Retinal pigment epithelial cell (primary cell): ENCODE measurements around the gene ABCC5.

Source experiments
- DNase-seq: peaks from one replicate; pipeline ENCODE4 v3.0.0-alpha.2; 2010; ENCODE audit warnings: low read depth
- H3K4me3 ChIP-seq: 2 replicates; pipeline ENCODE4 v1.5.1; 2011; ENCODE audit warnings: mild to moderate bottlenecking, low read length, control low read depth, moderate library complexity
- CTCF ChIP-seq: conservative IDR thresholded peaks from 2 replicates; pipeline ENCODE4 v1.5.1; 2011; ENCODE audit warnings: low read depth, low read length, control low read depth, inconsistent platforms

Gene ABCC5

GRCh38 chr3:183922421-183922820 lies 95.3 kb downstream of the ABCC5 start:
- no peak overlapping the region for H3K4me3 ChIP-seq
- TF ChIP-seq CTCF: no peak
- DNase-seq: no peak

GRCh38 chr3:183921096-183921495 lies 96.6 kb downstream of the ABCC5 start:
- DNase-seq: no peak
- H3K4me3 ChIP-seq: no peak overlapping the region
- no peak for TF ChIP-seq CTCF

- no peak overlapping the region for H3K4me3 ChIP-seq
- TF ChIP-seq CTCF: no peak
- no peak for DNase-seq
These were observed 97.3 kb downstream of the ABCC5 start for GRCh38 chr3:183920416-183920815.

- DNase-seq: no peak
These were observed 99.5 kb downstream of the ABCC5 start for GRCh38 chr3:183918178-183918577.

GRCh38 chr3:183917776-183918175 lies 99.9 kb downstream of the ABCC5 start:
- DNase-seq: no peak
- TF ChIP-seq CTCF: no peak
- H3K4me3 ChIP-seq: no peak overlapping the region

More at GRCh38 chr3:183918178-183918577, 99.5 kb downstream of the ABCC5 start:
- H3K4me3 ChIP-seq: no peak overlapping the region
- no peak for TF ChIP-seq CTCF

- no peak overlapping the region for H3K4me3 ChIP-seq
- no peak for TF ChIP-seq CTCF
- no peak for DNase-seq
These were observed 102.8 kb downstream of the ABCC5 start for GRCh38 chr3:183914856-183915255.

- H3K4me3 ChIP-seq: no peak overlapping the region
These were observed 104.1 kb downstream of the ABCC5 start for GRCh38 chr3:183913580-183913920.

More at GRCh38 chr3:183913580-183913920, 104.1 kb downstream of the ABCC5 start:
- DNase-seq: no peak
- no peak for TF ChIP-seq CTCF
